K562 (cell line): ENCODE results near the gene INHA. TPM values are rescaled to one million over a fixed set of nuclear protein-coding genes. Genes with fewer than 3 reads are reported as not detected.

ENCODE experiments used
- BRF1 ChIP-seq: IDR thresholded peaks from 3 replicates; pipeline ENCODE4 v1.6.1; 2011; ENCODE audit warnings: borderline replicate concordance, mild to moderate bottlenecking; ENCODE audit not compliant: insufficient read length; ENCODE audit errors: extremely low read depth
- CAMTA2 ChIP-seq: fragments of 250-450 bp; sonication (Bioruptor Pico); conservative IDR thresholded peaks from 2 replicates; pipeline ENCODE4 v1.5.1; 2022
- CEBPB ChIP-seq: fragments of 450-650 bp; IDR thresholded peaks from 2 replicates; pipeline ENCODE4 v1.6.1; 2016; ENCODE audit warnings: missing genetic modification characterization, missing compliant biosample characterization
- FOXP1 ChIP-seq: sonication (generic); formaldehyde crosslinking; IDR thresholded peaks from 2 replicates; pipeline ENCODE4 v1.8.0; 2022; ENCODE audit warnings: mild to moderate bottlenecking, missing genetic modification reagents
- HLTF ChIP-seq: fragments of 450-650 bp; IDR thresholded peaks from 2 replicates; pipeline ENCODE4 v1.6.1; 2016
- KDM1A ChIP-seq, 2 experiments: fragments of 450-650 bp; IDR thresholded peaks; 2 replicates each; pipeline ENCODE4 v1.6.1; 2016; ENCODE audit warnings: mild to moderate bottlenecking in 2 of 2
- PRPF4 ChIP-seq: fragments of 200-400 bp; formaldehyde crosslinking; IDR thresholded peaks from one replicate; pipeline ENCODE4 v1.6.1; 2017; ENCODE audit warnings: low read length, low read depth, mild to moderate bottlenecking; ENCODE audit not compliant: insufficient read depth, poor library complexity, severe bottlenecking
- SRF ChIP-seq, 2 experiments: fragments of 250-450, 450-650 bp in 1 of 2; sonication (Bioruptor Pico) in 1 of 2; sonication (generic) in 1 of 2; formaldehyde crosslinking; IDR thresholded peaks; 2 replicates each; pipeline versions ENCODE4 v1.5.0 to v1.5.1; 2020 to 2022; ENCODE audit warnings: mild to moderate bottlenecking in 1 of 2, missing genetic modification reagents in 1 of 2
- TAF1 ChIP-seq: IDR thresholded peaks from 2 replicates; pipeline ENCODE4 v1.6.1; 2011; ENCODE audit warnings: mild to moderate bottlenecking, low read length, moderate library complexity; ENCODE audit not compliant: insufficient read depth, control insufficient read depth, severe bottlenecking; ENCODE audit errors: extremely low read depth
- TAF9B ChIP-seq: fragments of 450-650 bp; IDR thresholded peaks from 2 replicates; pipeline ENCODE4 v1.6.1; 2018; ENCODE audit warnings: mild to moderate bottlenecking; ENCODE audit not compliant: partially characterized antibody
- TAL1 ChIP-seq: fragments of 450-650 bp; IDR thresholded peaks from 2 replicates; pipeline ENCODE4 v1.6.1; 2016; ENCODE audit warnings: mild to moderate bottlenecking
- TBP ChIP-seq: optimal IDR thresholded peaks from 2 replicates; pipeline ENCODE3; 2011; ENCODE audit warnings: low read depth, low read length, improper control_type of control experiment
- ZNF347 ChIP-seq: fragments of 450-650 bp; formaldehyde crosslinking; IDR thresholded peaks from 2 replicates; pipeline ENCODE4 v1.4.0; 2020; ENCODE audit warnings: low read depth, mild to moderate bottlenecking, moderate library complexity
- ZNF384 ChIP-seq: IDR thresholded peaks from 2 replicates; pipeline ENCODE4 v1.6.1; 2012; ENCODE audit warnings: low read depth, low read length, improper control_type of control experiment
- ZNF561 ChIP-seq: fragments of 450-650 bp; formaldehyde crosslinking; conservative IDR thresholded peaks from 2 replicates; pipeline ENCODE4 v1.4.0; 2020; ENCODE audit warnings: mild to moderate bottlenecking, moderate library complexity
- polyA plus RNA-seq, 8 experiments: library from polyadenylated mRNA; depleted of rRNA in 4 of 8; stranded (reverse) in 5 of 8; unstranded in 3 of 8; fragments of >200 nt; fragmentation: Nextera tagmentation in 2 of 8; fragmentation: Illumina TruSeq in 1 of 8; extraction: Ambion mirVana in 2 of 8; extraction: Trizol in 1 of 8; gene quantifications; 2 replicates each; pipeline versions ENCODE4 v1.2.1 to v1.2.3, GENCODE V29; 2011 to 2014; ENCODE audit warnings: inconsistent platforms in 1 of 8, missing spikeins in 1 of 8
- total RNA-seq, 7 experiments: library from RNA; depleted of rRNA in 6 of 7; stranded (reverse); fragments of >200 nt in 6 of 7; fragmentation: Illumina TruSeq in 2 of 7; extraction: Trizol in 2 of 7; gene quantifications; 2 replicates each; pipeline versions ENCODE4 v1.2.1 to v1.2.3, GENCODE V29; 2011 to 2021; ENCODE audit warnings: low replicate concordance in 1 of 7
- TF ChIP-seq, protein P1 (sequence below): sonication (generic); formaldehyde crosslinking; IDR thresholded peaks from 2 replicates; pipeline ENCODE4 v1.8.1; 2023; ENCODE audit warnings: mild to moderate bottlenecking, missing genetic modification reagents
- TF ChIP-seq, protein P2 (sequence below): IDR thresholded peaks from 2 replicates; pipeline ENCODE4 v1.6.1; 2011; ENCODE audit not compliant: insufficient read length; ENCODE audit errors: extremely low read depth
- TF ChIP-seq, protein P3 (sequence below): fragments of 450-650 bp; IDR thresholded peaks from 2 replicates; pipeline ENCODE4 v1.6.1; 2018; ENCODE audit warnings: mild to moderate bottlenecking, low read depth; ENCODE audit not compliant: partially characterized antibody
- TF ChIP-seq, protein P4 (sequence below): fragments of 450-650 bp; IDR thresholded peaks from 2 replicates; pipeline ENCODE4 v1.6.1; 2016; ENCODE audit warnings: borderline replicate concordance
- TF ChIP-seq, protein P5 (sequence below): fragments of 250-450 bp; sonication (Bioruptor Pico); IDR thresholded peaks from 2 replicates; pipeline ENCODE4 v1.4.0; 2020

The INHA gene
- total and polyA plus RNA-seq, 9 of the 15 experiments (the other 6 are each of a cell fraction or from before 2014, with no cell fraction given), result 0.07 to 1.9 (median 0.40) TPM

DNA sequence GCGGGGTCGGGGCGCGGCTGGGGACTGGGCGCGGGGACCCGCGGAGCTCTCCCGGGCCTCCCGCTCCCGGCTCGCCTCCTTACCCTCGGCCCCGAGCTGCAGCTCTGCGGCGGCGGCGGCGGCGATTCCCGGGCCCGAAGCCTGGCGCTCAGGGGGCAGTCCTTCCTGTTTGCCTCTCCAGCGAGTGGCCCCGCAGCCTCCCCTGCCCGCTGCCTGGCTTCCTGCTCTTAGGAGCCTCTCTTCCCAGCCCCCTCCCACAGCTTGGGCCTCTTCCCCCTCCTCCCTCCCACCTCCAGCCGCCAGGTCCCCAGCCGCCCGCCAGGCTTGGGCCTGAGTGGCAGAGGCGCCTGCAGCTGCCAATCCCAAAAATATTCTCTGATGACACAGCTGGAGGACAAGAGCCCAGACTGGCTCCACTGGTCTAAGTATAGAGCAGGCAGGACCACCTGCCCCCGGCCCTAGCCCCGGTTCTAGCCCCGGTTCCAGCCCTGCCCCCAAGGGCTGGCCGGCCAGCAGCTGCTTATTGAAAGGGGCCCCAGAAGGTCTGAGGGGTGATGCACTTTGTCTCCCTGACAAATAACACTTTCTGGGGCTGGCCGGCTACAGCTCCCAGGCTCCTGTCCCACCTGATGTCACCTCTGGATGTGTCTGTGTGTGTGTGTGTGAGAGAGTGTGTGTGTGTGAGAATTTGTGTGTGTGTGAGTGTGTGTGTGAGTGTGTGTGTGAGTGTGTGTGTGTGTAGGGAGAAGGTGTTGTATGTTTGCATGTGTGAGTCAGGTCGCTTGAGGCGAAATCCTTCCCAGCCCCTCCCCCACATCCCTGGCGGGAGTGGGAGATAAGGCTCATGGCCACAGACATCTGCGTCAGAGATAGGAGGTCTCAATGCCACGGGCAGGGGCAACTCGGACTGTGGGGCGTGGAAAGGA is 536 bp upstream of the INHA start, which contains the start of gene OBSL1 (continued):
- TF ChIP-seq BRF1, result no peak
- TF ChIP-seq SRF (CRISPR knock-in tag; IDR thresholded peaks at IDR 0.05), result no peak
- TF ChIP-seq TAF9B, result peak; percentile 59
- peak; percentile 57; the same call in 1 of the 2 replicates for TF ChIP-seq FOXP1 (CRISPR knock-in tag)
- TF ChIP-seq, protein P1, sequence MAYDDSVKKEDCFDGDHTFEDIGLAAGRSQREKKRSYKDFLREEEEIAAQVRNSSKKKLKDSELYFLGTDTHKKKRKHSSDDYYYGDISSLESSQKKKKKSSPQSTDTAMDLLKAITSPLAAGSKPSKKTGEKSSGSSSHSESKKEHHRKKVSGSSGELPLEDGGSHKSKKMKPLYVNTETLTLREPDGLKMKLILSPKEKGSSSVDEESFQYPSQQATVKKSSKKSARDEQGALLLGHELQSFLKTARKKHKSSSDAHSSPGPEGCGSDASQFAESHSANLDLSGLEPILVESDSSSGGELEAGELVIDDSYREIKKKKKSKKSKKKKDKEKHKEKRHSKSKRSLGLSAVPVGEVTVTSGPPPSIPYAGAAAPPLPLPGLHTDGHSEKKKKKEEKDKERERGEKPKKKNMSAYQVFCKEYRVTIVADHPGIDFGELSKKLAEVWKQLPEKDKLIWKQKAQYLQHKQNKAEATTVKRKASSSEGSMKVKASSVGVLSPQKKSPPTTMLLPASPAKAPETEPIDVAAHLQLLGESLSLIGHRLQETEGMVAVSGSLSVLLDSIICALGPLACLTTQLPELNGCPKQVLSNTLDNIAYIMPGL (CRISPR knock-in tag), result no peak
- no peak for TF ChIP-seq ZNF384
- TF ChIP-seq TBP, result peak; percentile 50
- TF ChIP-seq TAF1, result peak; percentile 41
- TF ChIP-seq KDM1A (IDR thresholded peaks at IDR 0.05), result peak; percentile 66 to 76; a peak in 3 of 4 replicates
- no peak for TF ChIP-seq ZNF561 (CRISPR knock-in tag)
- no peak for TF ChIP-seq PRPF4
- TF ChIP-seq, protein P2, sequence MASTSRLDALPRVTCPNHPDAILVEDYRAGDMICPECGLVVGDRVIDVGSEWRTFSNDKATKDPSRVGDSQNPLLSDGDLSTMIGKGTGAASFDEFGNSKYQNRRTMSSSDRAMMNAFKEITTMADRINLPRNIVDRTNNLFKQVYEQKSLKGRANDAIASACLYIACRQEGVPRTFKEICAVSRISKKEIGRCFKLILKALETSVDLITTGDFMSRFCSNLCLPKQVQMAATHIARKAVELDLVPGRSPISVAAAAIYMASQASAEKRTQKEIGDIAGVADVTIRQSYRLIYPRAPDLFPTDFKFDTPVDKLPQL, result no peak
- no peak for TF ChIP-seq ZNF347 (CRISPR knock-in tag)
- no peak for TF ChIP-seq HLTF
- TF ChIP-seq, protein P3, sequence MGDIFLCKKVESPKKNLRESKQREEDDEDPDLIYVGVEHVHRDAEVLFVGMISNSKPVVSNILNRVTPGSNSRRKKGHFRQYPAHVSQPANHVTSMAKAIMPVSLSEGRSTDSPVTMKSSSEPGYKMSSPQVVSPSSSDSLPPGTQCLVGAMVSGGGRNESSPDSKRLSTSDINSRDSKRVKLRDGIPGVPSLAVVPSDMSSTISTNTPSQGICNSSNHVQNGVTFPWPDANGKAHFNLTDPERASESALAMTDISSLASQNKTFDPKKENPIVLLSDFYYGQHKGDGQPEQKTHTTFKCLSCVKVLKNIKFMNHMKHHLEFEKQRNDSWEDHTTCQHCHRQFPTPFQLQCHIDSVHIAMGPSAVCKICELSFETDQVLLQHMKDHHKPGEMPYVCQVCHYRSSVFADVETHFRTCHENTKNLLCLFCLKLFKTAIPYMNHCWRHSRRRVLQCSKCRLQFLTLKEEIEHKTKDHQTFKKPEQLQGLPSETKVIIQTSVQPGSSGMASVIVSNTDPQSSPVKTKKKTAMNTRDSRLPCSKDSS, result no peak
- TF ChIP-seq TAL1, result peak; percentile 81
- no peak for TF ChIP-seq CEBPB
- TF ChIP-seq, protein P4, sequence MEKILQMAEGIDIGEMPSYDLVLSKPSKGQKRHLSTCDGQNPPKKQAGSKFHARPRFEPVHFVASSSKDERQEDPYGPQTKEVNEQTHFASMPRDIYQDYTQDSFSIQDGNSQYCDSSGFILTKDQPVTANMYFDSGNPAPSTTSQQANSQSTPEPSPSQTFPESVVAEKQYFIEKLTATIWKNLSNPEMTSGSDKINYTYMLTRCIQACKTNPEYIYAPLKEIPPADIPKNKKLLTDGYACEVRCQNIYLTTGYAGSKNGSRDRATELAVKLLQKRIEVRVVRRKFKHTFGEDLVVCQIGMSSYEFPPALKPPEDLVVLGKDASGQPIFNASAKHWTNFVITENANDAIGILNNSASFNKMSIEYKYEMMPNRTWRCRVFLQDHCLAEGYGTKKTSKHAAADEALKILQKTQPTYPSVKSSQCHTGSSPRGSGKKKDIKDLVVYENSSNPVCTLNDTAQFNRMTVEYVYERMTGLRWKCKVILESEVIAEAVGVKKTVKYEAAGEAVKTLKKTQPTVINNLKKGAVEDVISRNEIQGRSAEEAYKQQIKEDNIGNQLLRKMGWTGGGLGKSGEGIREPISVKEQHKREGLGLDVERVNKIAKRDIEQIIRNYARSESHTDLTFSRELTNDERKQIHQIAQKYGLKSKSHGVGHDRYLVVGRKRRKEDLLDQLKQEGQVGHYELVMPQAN, result 0 out of 2 replicates have a peak, but pooled peaks have one; percentile 15
- TF ChIP-seq, protein P5, sequence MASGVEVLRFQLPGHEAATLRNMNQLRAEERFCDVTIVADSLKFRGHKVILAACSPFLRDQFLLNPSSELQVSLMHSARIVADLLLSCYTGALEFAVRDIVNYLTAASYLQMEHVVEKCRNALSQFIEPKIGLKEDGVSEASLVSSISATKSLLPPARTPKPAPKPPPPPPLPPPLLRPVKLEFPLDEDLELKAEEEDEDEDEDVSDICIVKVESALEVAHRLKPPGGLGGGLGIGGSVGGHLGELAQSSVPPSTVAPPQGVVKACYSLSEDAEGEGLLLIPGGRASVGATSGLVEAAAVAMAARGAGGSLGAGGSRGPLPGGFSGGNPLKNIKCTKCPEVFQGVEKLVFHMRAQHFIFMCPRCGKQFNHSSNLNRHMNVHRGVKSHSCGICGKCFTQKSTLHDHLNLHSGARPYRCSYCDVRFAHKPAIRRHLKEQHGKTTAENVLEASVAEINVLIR, result no peak
- no peak for TF ChIP-seq CAMTA2 (CRISPR knock-in tag)
